Embryonic facial prominence (tissue), 1 donor: ENCODE data around the gene CCDC179.

Experiments
- DNase-seq: peaks from one replicate; pipeline ENCODE4 v3.0.0-alpha.2; 2016; ENCODE audit errors: extremely low spot score

CCDC179 gene

DNA sequence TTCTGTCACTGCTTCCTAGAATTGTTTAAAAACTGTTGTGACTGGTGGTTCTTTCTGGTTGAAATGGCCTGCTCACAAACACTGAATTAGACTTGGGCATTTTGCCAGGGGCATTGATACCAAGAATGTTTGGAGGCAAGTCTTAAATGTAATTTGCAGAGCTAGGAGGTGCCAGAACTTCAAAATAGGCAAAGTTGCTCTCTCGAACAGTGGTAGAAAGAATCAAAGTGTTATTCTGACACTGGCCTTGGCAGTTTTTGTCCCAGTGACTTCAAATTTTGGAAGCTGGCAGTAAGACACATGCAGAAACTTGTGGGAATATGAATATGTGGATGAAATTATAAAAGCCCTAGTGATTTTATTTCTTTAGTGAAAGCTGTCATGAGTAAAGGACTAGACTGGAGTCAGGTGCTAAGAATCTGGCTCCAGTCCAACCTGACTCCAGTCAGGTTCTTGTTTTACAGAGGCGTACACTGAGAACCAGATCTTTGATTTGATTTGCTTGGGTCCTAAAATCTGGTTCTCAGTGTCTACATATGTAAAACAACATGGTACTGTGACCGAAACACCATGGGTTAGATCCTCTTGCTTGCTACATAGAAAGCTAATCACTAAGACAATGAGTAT, 51.6 kb downstream of the CCDC179 start:
- no peak for DNase-seq

- DNase-seq = no peak
Observed at GRCh38 chr11:22807855-22808570, 52.3 kb downstream of the CCDC179 start.

GRCh38 chr11:22807391-22807790, 52.9 kb downstream of the CCDC179 start:
- no peak for DNase-seq

DNA sequence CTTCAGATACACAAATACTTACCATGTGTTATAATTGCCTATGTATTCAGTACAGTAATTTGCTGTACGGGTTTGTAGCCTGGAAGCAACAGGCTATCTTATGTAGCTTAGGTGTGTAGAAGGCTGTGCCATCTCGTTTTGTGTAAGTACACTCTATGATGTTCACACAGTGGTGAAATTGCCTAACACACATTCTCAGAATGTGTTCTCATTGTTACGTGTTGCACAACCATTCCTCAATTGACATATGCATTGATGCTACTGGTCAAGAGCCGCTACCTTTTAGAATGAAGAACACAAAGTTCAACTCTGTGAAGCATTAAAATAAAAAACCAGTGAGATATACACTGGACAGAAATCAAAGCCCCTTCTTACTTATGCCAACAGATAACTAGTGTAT, 57.4 kb downstream of the CCDC179 start:
- DNase-seq = no peak

DNA sequence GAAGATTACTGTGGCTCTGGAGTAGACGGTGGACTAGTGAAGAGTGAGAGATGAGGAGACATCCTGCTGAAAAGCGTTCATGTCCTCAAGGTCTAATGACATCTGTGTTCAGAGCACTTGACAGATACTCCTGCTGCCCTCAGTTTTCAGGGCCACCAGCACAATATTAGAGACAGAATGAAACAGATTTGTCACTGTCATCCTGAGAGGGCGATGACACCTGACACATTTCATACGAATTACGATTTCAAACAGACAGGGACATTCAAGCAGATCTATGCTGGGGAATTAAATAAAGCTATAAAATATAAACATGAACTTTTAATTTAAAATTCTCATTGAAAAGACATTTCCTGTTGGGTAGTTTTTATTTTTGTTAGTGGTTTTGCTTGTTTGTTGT, 59.8 kb downstream of the CCDC179 start:
- DNase-seq = no peak

DNA sequence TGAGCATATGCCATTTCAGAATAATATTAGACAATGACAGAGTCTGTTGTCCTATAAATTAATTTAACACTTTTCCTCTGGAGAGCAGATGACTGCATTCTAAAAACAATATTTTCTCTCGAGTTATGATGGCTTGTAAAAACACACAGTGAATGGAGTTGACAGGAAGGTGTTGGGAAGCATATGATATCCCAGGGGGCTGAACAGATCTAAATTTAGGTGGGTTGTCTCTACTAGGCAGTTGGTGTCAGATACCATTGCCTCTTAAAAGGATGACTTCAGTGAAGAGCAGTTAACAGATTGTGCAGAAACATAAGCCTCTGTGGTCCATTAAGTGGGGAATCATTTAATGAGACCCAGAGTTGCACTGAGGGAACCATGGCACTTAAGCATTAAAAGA, 61.4 kb downstream of the CCDC179 start:
- no peak for DNase-seq

- no peak for DNase-seq
Observed at GRCh38 chr11:22797047-22797446, 63.2 kb downstream of the CCDC179 start.
